Measurements from ENCODE around the gene PLA2G4E. TPM values are rescaled to one million over a fixed set of nuclear protein-coding genes. Genes with fewer than 3 reads are reported as not detected.

Gene PLA2G4E
- total RNA-seq, 1 donor from 2014 or later: not detected

GRCh38 chr15:42014406-42014805, 6.4 kb downstream of the PLA2G4E start:
- DNase-seq: no peak
- H3K27ac ChIP-seq (replicated peaks): no peak overlapping the region
- intact Hi-C loops (cut with micrococcal nuclease): no loop called here
- no peak overlapping the region for H3K4me3 ChIP-seq
- H3K4me1 ChIP-seq: peaks cover 16% of the 10 kb centered on the region
- no peaks in the 10 kb centered on the region for H3K9me3 ChIP-seq (replicated peaks)
- no peaks in the 10 kb centered on the region for H3K27me3 ChIP-seq (ENCODE audit: low read depth)
- no peaks in the 10 kb centered on the region for H3K36me3 ChIP-seq
- no peak for TF ChIP-seq CTCF (IDR thresholded peaks at IDR 0.05; ENCODE audit: borderline replicate concordance)

- intact Hi-C loops (cut with micrococcal nuclease): no loop called here
- Histone ChIP-seq H3K4me3 (no peak overlapping the region), H3K36me3 (no peaks in the 10 kb centered on the region), H3K9me3 (replicated peaks) (no peaks in the 10 kb centered on the region), H3K4me1 (peaks cover 2% of the 10 kb centered on the region), H3K27ac (replicated peaks) (no peak overlapping the region), H3K27me3 (ENCODE audit: low read depth) (no peaks in the 10 kb centered on the region)
- DNase-seq: no peak
- no peak for TF ChIP-seq CTCF (IDR thresholded peaks at IDR 0.05; ENCODE audit: borderline replicate concordance)
These were observed 7.8 kb downstream of the PLA2G4E start for GRCh38 chr15:42012928-42013482.

GRCh38 chr15:42012241-42012640, 8.6 kb downstream of the PLA2G4E start:
- H3K4me3 ChIP-seq: no peak overlapping the region
- no peaks in the 10 kb centered on the region for H3K4me1 ChIP-seq
- intact Hi-C loops (cut with micrococcal nuclease): no loop called here
- H3K36me3 ChIP-seq: no peaks in the 10 kb centered on the region
- no peak for DNase-seq
- no peaks in the 10 kb centered on the region for H3K27me3 ChIP-seq (ENCODE audit: low read depth)
- no peaks in the 10 kb centered on the region for H3K9me3 ChIP-seq (replicated peaks)
- no peak for TF ChIP-seq CTCF (IDR thresholded peaks at IDR 0.05; ENCODE audit: borderline replicate concordance)
- H3K27ac ChIP-seq (replicated peaks): no peak overlapping the region

- intact Hi-C loops (cut with micrococcal nuclease): no loop called here
- H3K9me3 ChIP-seq (replicated peaks): no peaks in the 10 kb centered on the region
- no peak for TF ChIP-seq CTCF (IDR thresholded peaks at IDR 0.05; ENCODE audit: borderline replicate concordance)
- no peak overlapping the region for H3K27ac ChIP-seq (replicated peaks)
- no peaks in the 10 kb centered on the region for H3K36me3 ChIP-seq
- no peak overlapping the region for H3K4me3 ChIP-seq
- no peaks in the 10 kb centered on the region for H3K4me1 ChIP-seq
- no peaks in the 10 kb centered on the region for H3K27me3 ChIP-seq (ENCODE audit: low read depth)
- no peak for DNase-seq
These were observed 9.8 kb downstream of the PLA2G4E start for GRCh38 chr15:42011074-42011473.

- intact Hi-C loops (cut with micrococcal nuclease): no loop called here
- H3K27ac ChIP-seq (replicated peaks): no peak overlapping the region
- no peak for TF ChIP-seq CTCF (IDR thresholded peaks at IDR 0.05; ENCODE audit: borderline replicate concordance)
- no peaks in the 10 kb centered on the region for H3K9me3 ChIP-seq (replicated peaks)
- H3K27me3 ChIP-seq (ENCODE audit: low read depth): no peaks in the 10 kb centered on the region
- H3K4me1 ChIP-seq: no peaks in the 10 kb centered on the region
- no peaks in the 10 kb centered on the region for H3K36me3 ChIP-seq
- no peak for DNase-seq
- H3K4me3 ChIP-seq: no peak overlapping the region
These were observed 10.4 kb downstream of the PLA2G4E start for GRCh38 chr15:42010434-42010833.
